HepG2 (cell line): ENCODE results near the gene ZNF444. TPM values are rescaled to one million over a fixed set of nuclear protein-coding genes. Genes with fewer than 3 reads are reported as not detected.

Experiments
- BCL6 ChIP-seq: IDR thresholded peaks from 2 replicates; pipeline ENCODE4 v1.6.1; 2016; ENCODE audit warnings: missing genetic modification reagents, missing compliant biosample characterization
- DNMT3B ChIP-seq: conservative IDR thresholded peaks from 2 replicates; pipeline ENCODE4 v1.6.1; 2016; ENCODE audit warnings: missing biosample characterization, control low read depth
- FOXA3 ChIP-seq: IDR thresholded peaks from 2 replicates; pipeline ENCODE4 v1.6.1; 2016; ENCODE audit warnings: missing genetic modification reagents, missing compliant biosample characterization
- MAFK ChIP-seq, 2 experiments: IDR thresholded peaks in 1 of 2; conservative IDR thresholded peaks in 1 of 2; 2 replicates each; pipeline ENCODE4 v1.6.1; 2011; ENCODE audit warnings: improper control_type of control experiment in 2 of 2, low read length in 2 of 2
- NFKB2 ChIP-seq: sonication (generic); formaldehyde crosslinking; IDR thresholded peaks from 2 replicates; pipeline ENCODE4 v1.4.0; 2020; ENCODE audit warnings: missing genetic modification reagents, borderline replicate concordance
- SMAD9 ChIP-seq: sonication (generic); formaldehyde crosslinking; IDR thresholded peaks from 2 replicates; pipeline ENCODE4 v1.5.1; 2020; ENCODE audit warnings: mild to moderate bottlenecking, missing genetic modification reagents
- WIZ ChIP-seq: sonication (generic); formaldehyde crosslinking; IDR thresholded peaks from 2 replicates; pipeline ENCODE4 v1.5.1; 2020; ENCODE audit warnings: mild to moderate bottlenecking, missing genetic modification reagents
- ZNF251 ChIP-seq: sonication (generic); formaldehyde crosslinking; IDR thresholded peaks from 2 replicates; pipeline ENCODE4 v1.9.0; 2021; ENCODE audit warnings: mild to moderate bottlenecking, missing genetic modification reagents
- ZNF34 ChIP-seq: sonication (generic); formaldehyde crosslinking; IDR thresholded peaks from 2 replicates; pipeline ENCODE4 v1.4.0; 2020; ENCODE audit warnings: mild to moderate bottlenecking, missing genetic modification reagents, borderline replicate concordance
- ZNF644 ChIP-seq: IDR thresholded peaks from 2 replicates; pipeline ENCODE4 v1.6.1; 2016; ENCODE audit warnings: low read depth
- polyA plus RNA-seq, 8 experiments: library from polyadenylated mRNA; depleted of rRNA in 3 of 8; stranded (reverse) in 7 of 8; unstranded in 1 of 8; fragments of >200 nt; fragmentation: Illumina TruSeq in 4 of 8; extraction: Trizol in 4 of 8; gene quantifications; 2 replicates each; pipeline versions ENCODE4 v1.2.1 to v1.2.3, GENCODE V29; 2011 to 2016; ENCODE audit warnings: low read depth in 4 of 8, missing spikeins in 1 of 8, mixed read lengths in 1 of 8; ENCODE audit not compliant: insufficient read depth in 1 of 8
- total RNA-seq, 5 experiments: library from RNA; depleted of rRNA; stranded (reverse); fragments of >200 nt; fragmentation: Illumina TruSeq; extraction: Trizol; gene quantifications; 2 replicates each; pipeline ENCODE4 v1.2.3, GENCODE V29; 2016; ENCODE audit warnings: low read depth in 1 of 5
- TF ChIP-seq, protein P1 (sequence below): sonication (generic); formaldehyde crosslinking; IDR thresholded peaks from 2 replicates; pipeline ENCODE4 v1.9.0; 2021; ENCODE audit warnings: missing genetic modification reagents, borderline replicate concordance
- TF ChIP-seq, protein P2 (sequence below): sonication (generic); formaldehyde crosslinking; conservative IDR thresholded peaks from 2 replicates; pipeline ENCODE4 v1.5.0; 2020; ENCODE audit warnings: missing genetic modification reagents
- TF ChIP-seq, protein P3 (sequence below): sonication (generic); formaldehyde crosslinking; IDR thresholded peaks from 2 replicates; pipeline ENCODE4 v1.8.1; 2023; ENCODE audit warnings: missing genetic modification reagents, mild to moderate bottlenecking, borderline replicate concordance
- TF ChIP-seq, protein P4 (sequence below): sonication (generic); formaldehyde crosslinking; IDR thresholded peaks from 2 replicates; pipeline ENCODE4 v1.8.0; 2022; ENCODE audit warnings: mild to moderate bottlenecking, missing genetic modification reagents; ENCODE audit not compliant: insufficient replicate concordance
- TF ChIP-seq, protein P5 (sequence below), 2 experiments: sonication (generic) in 1 of 2; formaldehyde crosslinking in 1 of 2; IDR thresholded peaks; 2 replicates each; pipeline versions ENCODE4 v1.4.0 to v1.6.1; 2016 to 2020; ENCODE audit warnings: borderline replicate concordance in 1 of 2, low read depth in 1 of 2, mild to moderate bottlenecking in 1 of 2, missing genetic modification reagents in 1 of 2
- TF ChIP-seq, protein P6 (sequence below): sonication (generic); formaldehyde crosslinking; IDR thresholded peaks from 2 replicates; pipeline ENCODE4 v1.4.0; 2020; ENCODE audit warnings: missing genetic modification reagents

ZNF444 gene
- total and polyA plus RNA-seq, 2 of the 13 experiments (the other 11 are each of a cell fraction or from before 2014, with no cell fraction given) = 27.4 to 30.3 TPM

DNA sequence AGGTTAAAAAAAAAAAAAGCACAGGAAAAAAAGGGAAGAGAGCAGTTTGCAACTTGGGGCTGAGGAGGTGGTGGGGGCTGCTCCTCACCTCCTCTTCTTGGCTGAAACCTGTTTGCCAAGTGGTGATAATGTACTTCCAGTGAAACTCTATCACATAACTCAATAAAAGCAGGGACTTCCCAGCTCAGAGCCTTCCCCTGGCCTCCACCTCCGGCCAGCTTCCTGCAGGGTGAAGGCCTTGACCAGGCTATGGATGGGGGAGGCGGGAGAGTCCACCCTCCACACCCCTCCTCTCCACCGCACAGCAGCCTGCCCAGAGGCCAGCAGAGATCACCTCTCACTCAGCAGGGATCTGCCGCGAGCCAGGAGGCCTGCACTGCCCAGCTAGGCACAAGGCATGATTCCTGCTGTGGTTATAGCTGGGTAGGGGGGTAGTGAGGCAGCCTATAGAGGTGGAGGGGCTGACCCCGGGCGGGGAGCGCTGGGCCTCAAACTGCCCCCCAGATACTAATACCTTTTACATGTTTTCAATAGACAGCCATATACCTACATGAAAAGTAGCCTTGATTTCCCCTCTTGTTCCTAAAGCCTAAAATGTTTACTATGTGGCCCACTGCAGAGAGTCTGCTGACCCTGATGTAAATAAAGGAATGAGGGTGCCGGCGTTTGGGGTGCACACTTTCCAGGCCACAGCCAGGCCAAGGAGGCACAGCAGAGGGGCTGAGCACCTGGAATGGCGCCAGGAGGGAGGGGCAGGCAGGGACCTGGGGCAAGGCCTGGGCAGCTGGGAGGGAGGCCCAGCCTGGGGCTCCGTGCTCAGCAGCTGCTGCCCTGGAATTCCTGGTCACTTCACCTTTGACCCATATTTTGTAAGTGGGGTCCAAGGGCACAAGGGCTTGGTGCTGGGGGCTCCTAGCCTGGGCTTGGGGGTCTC lies 30.3 kb upstream of the ZNF444 start (continued):
- TF ChIP-seq MAFK (conservative IDR thresholded peaks at IDR 0.05 in 1 of 2, IDR thresholded peaks at IDR 0.05 in 1 of 2; ENCODE audit: low read length in 2 of 2) = no peak
- 0 out of 2 replicates have a peak, but pooled peaks have one; percentile 31 for TF ChIP-seq ZNF644 (CRISPR knock-in tag)
- TF ChIP-seq ZNF34 (CRISPR knock-in tag) = 0 out of 2 replicates have a peak, but pooled peaks have one; percentile 41
- TF ChIP-seq, protein P1, sequence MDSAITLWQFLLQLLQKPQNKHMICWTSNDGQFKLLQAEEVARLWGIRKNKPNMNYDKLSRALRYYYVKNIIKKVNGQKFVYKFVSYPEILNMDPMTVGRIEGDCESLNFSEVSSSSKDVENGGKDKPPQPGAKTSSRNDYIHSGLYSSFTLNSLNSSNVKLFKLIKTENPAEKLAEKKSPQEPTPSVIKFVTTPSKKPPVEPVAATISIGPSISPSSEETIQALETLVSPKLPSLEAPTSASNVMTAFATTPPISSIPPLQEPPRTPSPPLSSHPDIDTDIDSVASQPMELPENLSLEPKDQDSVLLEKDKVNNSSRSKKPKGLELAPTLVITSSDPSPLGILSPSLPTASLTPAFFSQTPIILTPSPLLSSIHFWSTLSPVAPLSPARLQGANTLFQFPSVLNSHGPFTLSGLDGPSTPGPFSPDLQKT = no peak
- TF ChIP-seq DNMT3B = no peak
- no peak for TF ChIP-seq WIZ (CRISPR knock-in tag)
- TF ChIP-seq, protein P2, sequence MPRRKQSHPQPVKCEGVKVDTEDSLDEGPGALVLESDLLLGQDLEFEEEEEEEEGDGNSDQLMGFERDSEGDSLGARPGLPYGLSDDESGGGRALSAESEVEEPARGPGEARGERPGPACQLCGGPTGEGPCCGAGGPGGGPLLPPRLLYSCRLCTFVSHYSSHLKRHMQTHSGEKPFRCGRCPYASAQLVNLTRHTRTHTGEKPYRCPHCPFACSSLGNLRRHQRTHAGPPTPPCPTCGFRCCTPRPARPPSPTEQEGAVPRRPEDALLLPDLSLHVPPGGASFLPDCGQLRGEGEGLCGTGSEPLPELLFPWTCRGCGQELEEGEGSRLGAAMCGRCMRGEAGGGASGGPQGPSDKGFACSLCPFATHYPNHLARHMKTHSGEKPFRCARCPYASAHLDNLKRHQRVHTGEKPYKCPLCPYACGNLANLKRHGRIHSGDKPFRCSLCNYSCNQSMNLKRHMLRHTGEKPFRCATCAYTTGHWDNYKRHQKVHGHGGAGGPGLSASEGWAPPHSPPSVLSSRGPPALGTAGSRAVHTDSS (CRISPR knock-in tag) = no peak
- TF ChIP-seq, protein P3, sequence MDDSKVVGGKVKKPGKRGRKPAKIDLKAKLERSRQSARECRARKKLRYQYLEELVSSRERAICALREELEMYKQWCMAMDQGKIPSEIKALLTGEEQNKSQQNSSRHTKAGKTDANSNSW (CRISPR knock-in tag) = no peak
- TF ChIP-seq, protein P4, sequence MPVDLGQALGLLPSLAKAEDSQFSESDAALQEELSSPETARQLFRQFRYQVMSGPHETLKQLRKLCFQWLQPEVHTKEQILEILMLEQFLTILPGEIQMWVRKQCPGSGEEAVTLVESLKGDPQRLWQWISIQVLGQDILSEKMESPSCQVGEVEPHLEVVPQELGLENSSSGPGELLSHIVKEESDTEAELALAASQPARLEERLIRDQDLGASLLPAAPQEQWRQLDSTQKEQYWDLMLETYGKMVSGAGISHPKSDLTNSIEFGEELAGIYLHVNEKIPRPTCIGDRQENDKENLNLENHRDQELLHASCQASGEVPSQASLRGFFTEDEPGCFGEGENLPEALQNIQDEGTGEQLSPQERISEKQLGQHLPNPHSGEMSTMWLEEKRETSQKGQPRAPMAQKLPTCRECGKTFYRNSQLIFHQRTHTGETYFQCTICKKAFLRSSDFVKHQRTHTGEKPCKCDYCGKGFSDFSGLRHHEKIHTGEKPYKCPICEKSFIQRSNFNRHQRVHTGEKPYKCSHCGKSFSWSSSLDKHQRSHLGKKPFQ = peak; percentile 46
- no peak for TF ChIP-seq SMAD9 (CRISPR knock-in tag)
- peak; percentile 77 for TF ChIP-seq BCL6 (CRISPR knock-in tag)
- TF ChIP-seq, protein P5, sequence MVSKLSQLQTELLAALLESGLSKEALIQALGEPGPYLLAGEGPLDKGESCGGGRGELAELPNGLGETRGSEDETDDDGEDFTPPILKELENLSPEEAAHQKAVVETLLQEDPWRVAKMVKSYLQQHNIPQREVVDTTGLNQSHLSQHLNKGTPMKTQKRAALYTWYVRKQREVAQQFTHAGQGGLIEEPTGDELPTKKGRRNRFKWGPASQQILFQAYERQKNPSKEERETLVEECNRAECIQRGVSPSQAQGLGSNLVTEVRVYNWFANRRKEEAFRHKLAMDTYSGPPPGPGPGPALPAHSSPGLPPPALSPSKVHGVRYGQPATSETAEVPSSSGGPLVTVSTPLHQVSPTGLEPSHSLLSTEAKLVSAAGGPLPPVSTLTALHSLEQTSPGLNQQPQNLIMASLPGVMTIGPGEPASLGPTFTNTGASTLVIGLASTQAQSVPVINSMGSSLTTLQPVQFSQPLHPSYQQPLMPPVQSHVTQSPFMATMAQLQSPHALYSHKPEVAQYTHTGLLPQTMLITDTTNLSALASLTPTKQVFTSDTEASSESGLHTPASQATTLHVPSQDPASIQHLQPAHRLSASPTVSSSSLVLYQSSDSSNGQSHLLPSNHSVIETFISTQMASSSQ (IDR thresholded peaks at IDR 0.05; ENCODE audit: low read depth) = no peak
- TF ChIP-seq, protein P5 (CRISPR knock-in tag; IDR thresholded peaks at IDR 0.05; ENCODE audit: borderline replicate concordance) = 0 out of 2 replicates have a peak, but pooled peaks have one; percentile 38
- TF ChIP-seq ZNF251 (CRISPR knock-in tag) = no peak; the same call in 1 of the 2 replicates
- peak; percentile 44 for TF ChIP-seq FOXA3 (CRISPR knock-in tag)
- peak; percentile 78; the same call in 1 of the 2 replicates for TF ChIP-seq NFKB2
- TF ChIP-seq, protein P6, sequence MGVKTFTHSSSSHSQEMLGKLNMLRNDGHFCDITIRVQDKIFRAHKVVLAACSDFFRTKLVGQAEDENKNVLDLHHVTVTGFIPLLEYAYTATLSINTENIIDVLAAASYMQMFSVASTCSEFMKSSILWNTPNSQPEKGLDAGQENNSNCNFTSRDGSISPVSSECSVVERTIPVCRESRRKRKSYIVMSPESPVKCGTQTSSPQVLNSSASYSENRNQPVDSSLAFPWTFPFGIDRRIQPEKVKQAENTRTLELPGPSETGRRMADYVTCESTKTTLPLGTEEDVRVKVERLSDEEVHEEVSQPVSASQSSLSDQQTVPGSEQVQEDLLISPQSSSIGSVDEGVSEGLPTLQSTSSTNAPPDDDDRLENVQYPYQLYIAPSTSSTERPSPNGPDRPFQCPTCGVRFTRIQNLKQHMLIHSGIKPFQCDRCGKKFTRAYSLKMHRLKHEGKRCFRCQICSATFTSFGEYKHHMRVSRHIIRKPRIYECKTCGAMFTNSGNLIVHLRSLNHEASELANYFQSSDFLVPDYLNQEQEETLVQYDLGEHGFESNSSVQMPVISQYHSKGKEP (CRISPR knock-in tag) = no peak
